HL-60 (cell line): Measurements from ENCODE around the gene OR1F1.

Experiments
- DNase-seq, 2 experiments: peaks; one replicate each; pipeline ENCODE4 v3.0.0-alpha.2; 2010 to 2020; ENCODE audit warnings: low read depth in 1 of 2, low spot score in 1 of 2
- H3K27ac ChIP-seq: fragments of 250-450 bp; sonication (Bioruptor Pico); replicated peaks from 2 replicates; pipeline ENCODE4 v1.5.1; 2020; ENCODE audit warnings: mild to moderate bottlenecking, moderate library complexity
- H3K27me3 ChIP-seq: fragments of 250-450 bp; sonication (Bioruptor Pico); 2 replicates; pipeline ENCODE4 v1.5.1; 2021; ENCODE audit warnings: mild to moderate bottlenecking, moderate library complexity; ENCODE audit not compliant: insufficient read depth, poor library complexity, severe bottlenecking
- H3K4me3 ChIP-seq: replicated peaks from 2 replicates; pipeline ENCODE4 v1.5.1; 2011; ENCODE audit warnings: mild to moderate bottlenecking, control low read depth, low read length; ENCODE audit not compliant: insufficient read depth
- CTCF ChIP-seq: IDR thresholded peaks from one replicate; pipeline ENCODE4 v1.5.1; 2011; ENCODE audit warnings: low read length, control low read depth, inconsistent platforms; ENCODE audit not compliant: insufficient read depth
- GABPA ChIP-seq: IDR thresholded peaks from 2 replicates; pipeline ENCODE4 v1.6.1; 2012; ENCODE audit warnings: low read depth
- POLR2AphosphoS5 ChIP-seq: IDR thresholded peaks from 2 replicates; pipeline ENCODE4 v1.6.1; 2012; ENCODE audit warnings: low read depth
- REST ChIP-seq: IDR thresholded peaks from 2 replicates; pipeline ENCODE4 v1.6.1; 2012; ENCODE audit warnings: low read depth; ENCODE audit not compliant: insufficient replicate concordance
- SPI1 ChIP-seq: IDR thresholded peaks from 2 replicates; pipeline ENCODE4 v1.6.1; 2012; ENCODE audit warnings: low read depth, mild to moderate bottlenecking, borderline replicate concordance

OR1F1 gene

GRCh38 chr16:3173892-3174617 lies 13.9 kb upstream of the OR1F1 start:
- TF ChIP-seq CTCF (peak; percentile 17), SPI1 (no peak), GABPA (no peak), REST (no peak), POLR2AphosphoS5 (no peak)
- DNase-seq = peak in 1 of 2 experiments; percentile 12
- no peak overlapping the region for H3K27ac ChIP-seq

GRCh38 chr16:3174618-3175148 lies 13.3 kb upstream of the OR1F1 start:
- no peak overlapping the region for H3K27ac ChIP-seq
- DNase-seq = no peak
- H3K27me3 ChIP-seq = peaks cover 66% of the 10 kb centered on the region
- TF ChIP-seq SPI1 (no peak), REST (no peak), CTCF (no peak), GABPA (no peak), POLR2AphosphoS5 (no peak)
- no peak overlapping the region for H3K4me3 ChIP-seq

More at GRCh38 chr16:3173892-3174617, 13.9 kb upstream of the OR1F1 start:
- Histone ChIP-seq H3K4me3 (no peak overlapping the region), H3K27me3 (peaks cover 66% of the 10 kb centered on the region)

GRCh38 chr16:3175157-3176093 lies 12.6 kb upstream of the OR1F1 start:
- Histone ChIP-seq H3K4me3 (no peak overlapping the region), H3K27ac (no peak overlapping the region)
- no peak for DNase-seq

More at GRCh38 chr16:3175157-3176093, 12.6 kb upstream of the OR1F1 start:
- H3K27me3 ChIP-seq = peaks cover 65% of the 10 kb centered on the region
- TF ChIP-seq GABPA (no peak), SPI1 (no peak), REST (no peak), POLR2AphosphoS5 (no peak), CTCF (no peak)
